Coronary artery (tissue), 2 donors: ENCODE results near the gene CLEC1B.
"Not testable (repeated sequence)": the region's sequence is repeated elsewhere in the genome, so short reads cannot be mapped to it uniquely, and the experiment has no call there.

Experiments used
- DNase-seq: peaks from one replicate; pipeline ENCODE4 v3.0.0-alpha.2; 2017; ENCODE audit warnings: low spot score
- H3K27ac ChIP-seq, 2 donors: fragments of 200-600 bp; sonication (generic); one replicate each; pipeline ENCODE4 v1.5.1; 2016 to 2019
- H3K4me3 ChIP-seq: fragments of 200-600 bp; sonication (generic); 2 replicates; pipeline ENCODE4 v1.5.1; 2016; ENCODE audit warnings: mild to moderate bottlenecking, moderate library complexity
- CTCF ChIP-seq: fragments of 200-600 bp; sonication (generic); IDR thresholded peaks from one replicate; pipeline ENCODE4 v1.5.1; 2019; ENCODE audit warnings: antibody characterized with exemption

The CLEC1B gene

GRCh38 chr12:9957834-9958233 is 41.1 kb downstream of the CLEC1B start:
- no peak for DNase-seq
- Histone ChIP-seq H3K4me3 (no peak overlapping the region), H3K27ac (no peak overlapping the region)
- TF ChIP-seq CTCF: no peak

GRCh38 chr12:9952954-9953729 is 45.8 kb downstream of the CLEC1B start:
- H3K27ac ChIP-seq, DNase-seq, H3K4me3 ChIP-seq: not testable (repeated sequence)

GRCh38 chr12:9951026-9951675 is 47.8 kb downstream of the CLEC1B start:
- no peak for TF ChIP-seq CTCF
- no peak overlapping the region for H3K27ac ChIP-seq

GRCh38 chr12:9948606-9949296 is 50.2 kb downstream of the CLEC1B start:
- no peak for DNase-seq
- Histone ChIP-seq H3K27ac (no peak overlapping the region), H3K4me3 (no peak overlapping the region)
- no peak for TF ChIP-seq CTCF

More at GRCh38 chr12:9951026-9951675, 47.8 kb downstream of the CLEC1B start:
- DNase-seq: no peak
- H3K4me3 ChIP-seq: no peak overlapping the region

GRCh38 chr12:9947674-9948073 is 51.2 kb downstream of the CLEC1B start:
- H3K4me3 ChIP-seq: no peak overlapping the region
- DNase-seq: no peak
- no peak for TF ChIP-seq CTCF
- H3K27ac ChIP-seq: no peak overlapping the region

GRCh38 chr12:9944391-9944790 is 54.5 kb downstream of the CLEC1B start:
- Histone ChIP-seq H3K4me3 (no peak overlapping the region), H3K27ac (no peak overlapping the region)
- DNase-seq: no peak
- TF ChIP-seq CTCF: no peak

- Histone ChIP-seq H3K27ac (no peak overlapping the region), H3K4me3 (no peak overlapping the region)
- no peak for TF ChIP-seq CTCF
- no peak for DNase-seq
Observed at GRCh38 chr12:9943240-9943639, 55.7 kb downstream of the CLEC1B start.
